ENCODE results near the gene MAPRE2. TPM values are rescaled to one million over a fixed set of nuclear protein-coding genes. Genes with fewer than 3 reads are reported as not detected.

MAPRE2 gene
- total RNA-seq, 4 donors from 2014 or later, result 22.2 to 32.2 (median 24.5) TPM

GRCh38 chr18:35132021-35132902 lies 91.0 kb downstream of the MAPRE2 start:
- no peak for DNase-seq (ENCODE audit: extremely low spot score)
- intact Hi-C loops (cut with DNase I), result no loop called here
- Histone ChIP-seq H3K4me1 (peaks cover 7 to 30% (median 20%) of the 10 kb centered on the region in 4 donors), H3K9me3 (no peaks in the 10 kb centered on the region), H3K36me3 (peaks cover 7 to 90% (median 68%) of the 10 kb centered on the region in 4 donors), H3K4me3 (no peak overlapping the region), H3K27ac (replicated peaks in 1 of 4) (peak overlapping the region in 2 of 4 donors; percentile 5 to 11), H3K27me3 (no peaks in the 10 kb centered on the region)
- 67% methylated on average over 10 of the region's 10 CpGs for WGBS
- TF ChIP-seq CTCF (IDR thresholded peaks at IDR 0.05) (no peak), POLR2A (IDR thresholded peaks at IDR 0.05; ENCODE audit: low read depth) (no peak), EP300 (IDR thresholded peaks at IDR 0.05) (no peak), POLR2AphosphoS5 (IDR thresholded peaks at IDR 0.05) (no peak)

- Histone ChIP-seq H3K27ac (replicated peaks in 1 of 4) (no peak overlapping the region), H3K4me1 (peaks cover 7 to 30% (median 20%) of the 10 kb centered on the region in 4 donors), H3K4me3 (no peak overlapping the region), H3K27me3 (no peaks in the 10 kb centered on the region), H3K9me3 (no peaks in the 10 kb centered on the region), H3K36me3 (peaks cover 4 to 70% (median 57%) of the 10 kb centered on the region in 4 donors)
- DNase-seq (ENCODE audit: extremely low spot score), result no peak
- whole genome bisulfite sequencing, result 91% methylated on average over 6 of the region's 6 CpGs
- intact Hi-C loops (cut with DNase I), result no loop called here
- TF ChIP-seq POLR2AphosphoS5 (IDR thresholded peaks at IDR 0.05) (no peak), CTCF (IDR thresholded peaks at IDR 0.05) (no peak), EP300 (IDR thresholded peaks at IDR 0.05) (no peak), POLR2A (IDR thresholded peaks at IDR 0.05; ENCODE audit: low read depth) (no peak)
Measured at GRCh38 chr18:35134190-35134730, 93.0 kb downstream of the MAPRE2 start.

GRCh38 chr18:35134791-35135531 lies 93.7 kb downstream of the MAPRE2 start:
- WGBS, result 60% methylated on average over 4 of the region's 4 CpGs
- Histone ChIP-seq H3K27ac (replicated peaks in 1 of 4) (no peak overlapping the region), H3K4me1 (peaks cover 7 to 30% (median 20%) of the 10 kb centered on the region in 4 donors), H3K9me3 (no peaks in the 10 kb centered on the region), H3K36me3 (peaks cover 1 to 64% (median 52%) of the 10 kb centered on the region in 4 donors), H3K27me3 (no peaks in the 10 kb centered on the region), H3K4me3 (no peak overlapping the region)
- intact Hi-C loops (cut with DNase I), result no loop called here
- TF ChIP-seq CTCF (IDR thresholded peaks at IDR 0.05) (no peak), POLR2A (IDR thresholded peaks at IDR 0.05; ENCODE audit: low read depth) (no peak), EP300 (IDR thresholded peaks at IDR 0.05) (no peak), POLR2AphosphoS5 (IDR thresholded peaks at IDR 0.05) (no peak)
- no peak for DNase-seq (ENCODE audit: extremely low spot score)

- Histone ChIP-seq H3K4me3 (no peak overlapping the region), H3K4me1 (peaks cover 7 to 25% (median 18%) of the 10 kb centered on the region in 4 donors), H3K27ac (replicated peaks in 1 of 4) (no peak overlapping the region), H3K36me3 (peaks cover 8 to 74% (median 58%) of the 10 kb centered on the region in 4 donors), H3K27me3 (no peaks in the 10 kb centered on the region), H3K9me3 (no peaks in the 10 kb centered on the region)
- no peak for DNase-seq (ENCODE audit: extremely low spot score)
- TF ChIP-seq POLR2AphosphoS5 (IDR thresholded peaks at IDR 0.05), result no peak
- no peak for TF ChIP-seq CTCF (IDR thresholded peaks at IDR 0.05)
- no peak for TF ChIP-seq EP300 (IDR thresholded peaks at IDR 0.05)
- TF ChIP-seq POLR2A (IDR thresholded peaks at IDR 0.05; ENCODE audit: low read depth), result no peak
- intact Hi-C loops (cut with DNase I), result no loop called here
- 97% methylated on average over 3 of the region's 3 CpGs for WGBS
Measured at GRCh38 chr18:35136248-35136647, 95.0 kb downstream of the MAPRE2 start.
